ENCODE results near the gene HTR2A. TPM values are rescaled to one million over a fixed set of nuclear protein-coding genes. Genes with fewer than 3 reads are reported as not detected.

Gene HTR2A
- total RNA-seq, 1 donor from 2014 or later = not detected

DNA sequence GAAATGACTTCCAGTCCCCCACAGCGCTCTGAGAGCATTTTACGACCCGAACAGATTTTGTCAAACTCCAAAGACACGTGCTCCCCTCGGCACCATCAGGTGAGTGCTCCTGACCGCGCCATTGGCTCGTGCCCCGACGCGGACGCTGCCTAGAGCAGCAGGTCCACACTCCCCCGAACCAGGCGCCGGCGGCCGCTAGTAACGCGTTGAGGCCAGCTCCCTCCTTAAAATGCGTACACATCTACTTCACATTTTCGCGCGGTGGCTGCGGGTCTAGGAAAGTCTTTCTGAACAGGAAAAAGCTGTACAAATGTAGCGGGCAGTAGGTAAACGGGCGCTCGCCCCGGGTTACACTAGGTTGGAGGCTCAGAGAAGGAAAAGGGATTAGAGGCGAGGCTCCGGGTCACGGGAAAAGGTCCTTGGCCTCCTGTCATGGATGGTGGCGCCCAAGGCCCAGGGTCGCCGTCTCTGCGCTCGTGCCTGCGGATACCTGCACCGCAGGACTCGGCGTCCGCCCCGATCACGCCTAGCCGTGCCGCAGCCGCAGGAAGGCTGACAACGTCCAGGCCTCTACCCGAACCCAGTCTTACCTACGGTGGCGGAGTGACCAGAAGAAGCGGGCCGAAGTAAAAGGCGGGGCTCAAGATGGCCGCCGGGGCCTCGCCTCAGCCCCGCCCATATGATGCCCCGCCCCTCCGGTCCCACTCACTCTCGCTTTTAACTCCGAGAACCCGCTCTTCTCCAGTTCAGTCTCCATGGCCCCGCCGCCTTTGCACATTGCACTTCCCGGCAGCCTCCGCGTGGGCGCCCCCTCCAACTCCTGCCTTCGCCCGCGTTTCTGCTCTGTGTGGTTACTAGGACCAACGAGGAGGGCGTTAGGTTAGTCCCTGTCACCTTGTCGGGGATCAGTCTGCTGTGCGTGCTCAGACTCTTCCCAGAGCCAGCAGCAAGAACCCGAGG, 100.1 kb downstream of the HTR2A start, which contains the start of gene ESD:
Gene ESD, minus strand, starts transcription at position 647 of the 960 bp plus-strand sequence. CDS start 5,748 bp downstream, outside the sequence.
- peak within 1 kb of the TSS; percentile 93 for H3K4me3 ChIP-seq (ENCODE audit: insufficient read depth, low read depth, low read length)
- H3K36me3 ChIP-seq (ENCODE audit: insufficient read depth, low read length) = no peaks in the 10 kb centered on the region
- peak within 1 kb of the TSS; percentile 93 for H3K4me2 ChIP-seq (ENCODE audit: low read length)
- H3K27ac Mint-ChIP-seq (ENCODE audit: unreplicated experiment) = peak within 1 kb of the TSS; percentile 99
- DNase-seq (ENCODE audit: low read depth) (peak; percentile 79), FAIRE-seq (peak; percentile 20)
- no peaks in the 10 kb centered on the region for H3K27me3 ChIP-seq (ENCODE audit: insufficient read depth, low read length)
- peak within 1 kb of the TSS; percentile 100 for H2AFZ ChIP-seq (ENCODE audit: low read depth, low read length)
- H3K9ac ChIP-seq (ENCODE audit: low read length) = peak within 1 kb of the TSS; percentile 99
- H3K27ac ChIP-seq (ENCODE audit: low read depth, low read length) = peak within 1 kb of the TSS; percentile 94
- H3K4me1 Mint-ChIP-seq (ENCODE audit: low read depth, unreplicated experiment) = peaks cover 15% of the 10 kb centered on the region
- no peaks in the 10 kb centered on the region for H3K27me3 Mint-ChIP-seq (ENCODE audit: low read depth, unreplicated experiment)
- H3K4me3 Mint-ChIP-seq (ENCODE audit: unreplicated experiment) = peak within 1 kb of the TSS; percentile 99
- peaks cover 3% of the 10 kb centered on the region for H3K36me3 Mint-ChIP-seq (ENCODE audit: low read depth, unreplicated experiment)
- peaks cover 13% of the 10 kb centered on the region for H4K20me1 ChIP-seq (ENCODE audit: insufficient read depth, low read length)
- no peak for TF ChIP-seq EZH2 (IDR thresholded peaks at IDR 0.05; ENCODE audit: insufficient read depth, low read length)
- TF ChIP-seq, protein P1, sequence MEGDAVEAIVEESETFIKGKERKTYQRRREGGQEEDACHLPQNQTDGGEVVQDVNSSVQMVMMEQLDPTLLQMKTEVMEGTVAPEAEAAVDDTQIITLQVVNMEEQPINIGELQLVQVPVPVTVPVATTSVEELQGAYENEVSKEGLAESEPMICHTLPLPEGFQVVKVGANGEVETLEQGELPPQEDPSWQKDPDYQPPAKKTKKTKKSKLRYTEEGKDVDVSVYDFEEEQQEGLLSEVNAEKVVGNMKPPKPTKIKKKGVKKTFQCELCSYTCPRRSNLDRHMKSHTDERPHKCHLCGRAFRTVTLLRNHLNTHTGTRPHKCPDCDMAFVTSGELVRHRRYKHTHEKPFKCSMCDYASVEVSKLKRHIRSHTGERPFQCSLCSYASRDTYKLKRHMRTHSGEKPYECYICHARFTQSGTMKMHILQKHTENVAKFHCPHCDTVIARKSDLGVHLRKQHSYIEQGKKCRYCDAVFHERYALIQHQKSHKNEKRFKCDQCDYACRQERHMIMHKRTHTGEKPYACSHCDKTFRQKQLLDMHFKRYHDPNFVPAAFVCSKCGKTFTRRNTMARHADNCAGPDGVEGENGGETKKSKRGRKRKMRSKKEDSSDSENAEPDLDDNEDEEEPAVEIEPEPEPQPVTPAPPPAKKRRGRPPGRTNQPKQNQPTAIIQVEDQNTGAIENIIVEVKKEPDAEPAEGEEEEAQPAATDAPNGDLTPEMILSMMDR (IDR thresholded peaks at IDR 0.05; ENCODE audit: insufficient read depth, low read depth, low read length) = no peak
- H3K9me3 ChIP-seq (ENCODE audit: insufficient read depth, low read depth, low read length) = no peaks in the 10 kb centered on the region
- H3K9me3 Mint-ChIP-seq (ENCODE audit: unreplicated experiment) = no peaks in the 10 kb centered on the region
- H3K79me2 ChIP-seq (ENCODE audit: insufficient read depth, low read length) = peaks cover 43% of the 10 kb centered on the region
- peaks cover 16% of the 10 kb centered on the region for H3K4me1 ChIP-seq (ENCODE audit: insufficient read depth, low read length)

- Mint-ChIP-seq H3K27ac (ENCODE audit: unreplicated experiment) (peak overlapping the region; percentile 99), H3K9me3 (ENCODE audit: unreplicated experiment) (no peaks in the 10 kb centered on the region), H3K4me3 (ENCODE audit: unreplicated experiment) (peak overlapping the region; percentile 99), H3K36me3 (ENCODE audit: low read depth, unreplicated experiment) (peaks cover 3% of the 10 kb centered on the region), H3K4me1 (ENCODE audit: low read depth, unreplicated experiment) (peaks cover 12% of the 10 kb centered on the region), H3K27me3 (ENCODE audit: low read depth, unreplicated experiment) (no peaks in the 10 kb centered on the region)
- DNase-seq (ENCODE audit: low read depth) (no peak), FAIRE-seq (no peak)
- no peaks in the 10 kb centered on the region for H3K27me3 ChIP-seq (ENCODE audit: insufficient read depth, low read length)
- peak overlapping the region; percentile 93 for H3K4me3 ChIP-seq (ENCODE audit: insufficient read depth, low read depth, low read length)
- peaks cover 43% of the 10 kb centered on the region for H3K79me2 ChIP-seq (ENCODE audit: insufficient read depth, low read length)
- H3K4me1 ChIP-seq (ENCODE audit: insufficient read depth, low read length) = peaks cover 16% of the 10 kb centered on the region
- peak overlapping the region; percentile 93 for H3K4me2 ChIP-seq (ENCODE audit: low read length)
- H4K20me1 ChIP-seq (ENCODE audit: insufficient read depth, low read length) = peaks cover 13% of the 10 kb centered on the region
- peak overlapping the region; percentile 100 for H2AFZ ChIP-seq (ENCODE audit: low read depth, low read length)
- peak overlapping the region; percentile 94 for H3K27ac ChIP-seq (ENCODE audit: low read depth, low read length)
- no peaks in the 10 kb centered on the region for H3K9me3 ChIP-seq (ENCODE audit: insufficient read depth, low read depth, low read length)
- peak overlapping the region; percentile 99 for H3K9ac ChIP-seq (ENCODE audit: low read length)
- TF ChIP-seq, protein P1 (IDR thresholded peaks at IDR 0.05; ENCODE audit: insufficient read depth, low read depth, low read length) = no peak
- no peak for TF ChIP-seq EZH2 (IDR thresholded peaks at IDR 0.05; ENCODE audit: insufficient read depth, low read length)
- peaks cover 4% of the 10 kb centered on the region for H3K36me3 ChIP-seq (ENCODE audit: insufficient read depth, low read length)
Measured at GRCh38 chr13:46796129-46796514, 100.7 kb downstream of the HTR2A start.
